Skin epidermis (tissue), 12 donors: ENCODE data around the gene MLLT10.
"Not testable (repeated sequence)": the region's sequence is repeated elsewhere in the genome, so short reads cannot be mapped to it uniquely, and the experiment has no call there.

Experiments
- H3K27ac ChIP-seq, 21 experiments: fragments of 200-600 bp; sonication (generic) in 11 of 21; one replicate each; pipeline ENCODE4 v1.5.0; 2020; ENCODE audit warnings: mild to moderate bottlenecking in 3 of 21, inconsistent platforms in 2 of 21, moderate library complexity in 2 of 21
- H3K4me3 ChIP-seq, 7 experiments: fragments of 200-600 bp; sonication (generic) in 2 of 7; one replicate each; pipeline ENCODE4 v1.5.0; 2020; ENCODE audit warnings: inconsistent platforms in 2 of 7, mild to moderate bottlenecking in 2 of 7, moderate library complexity in 1 of 7

MLLT10 gene

DNA sequence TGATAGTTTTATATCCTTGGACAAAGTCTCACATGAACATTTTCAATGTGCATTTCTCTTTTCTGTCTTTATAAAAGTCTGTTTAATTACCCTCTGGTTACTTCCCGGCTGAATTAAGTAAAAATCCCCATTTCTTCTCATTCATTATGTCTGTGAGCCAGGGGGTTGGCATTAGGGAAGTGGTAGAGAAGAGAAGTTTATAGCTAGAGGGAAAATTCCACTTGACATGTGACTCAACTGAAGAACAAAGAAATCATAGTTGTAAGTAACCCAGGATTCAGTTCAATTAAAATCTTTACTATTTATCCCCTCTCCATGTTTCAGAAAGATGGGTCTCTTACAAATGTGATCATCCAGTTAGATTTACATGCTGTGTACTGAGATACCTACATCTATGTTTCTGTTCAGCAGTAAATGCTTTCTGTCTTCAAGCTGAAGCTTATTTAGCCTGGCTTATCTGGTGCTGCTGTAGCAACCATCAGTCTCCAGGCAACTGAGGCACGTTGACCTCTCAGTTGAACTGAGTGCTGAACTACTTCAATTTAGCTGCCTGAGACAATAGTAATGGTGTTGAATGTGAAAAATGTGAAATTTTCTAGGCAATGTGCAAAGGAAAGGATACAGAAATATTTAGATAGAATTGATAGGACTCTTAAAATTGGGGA lies 181.6 kb downstream of the MLLT10 start:
- H3K4me3 ChIP-seq = no peak overlapping the region
- no peak overlapping the region for H3K27ac ChIP-seq

DNA sequence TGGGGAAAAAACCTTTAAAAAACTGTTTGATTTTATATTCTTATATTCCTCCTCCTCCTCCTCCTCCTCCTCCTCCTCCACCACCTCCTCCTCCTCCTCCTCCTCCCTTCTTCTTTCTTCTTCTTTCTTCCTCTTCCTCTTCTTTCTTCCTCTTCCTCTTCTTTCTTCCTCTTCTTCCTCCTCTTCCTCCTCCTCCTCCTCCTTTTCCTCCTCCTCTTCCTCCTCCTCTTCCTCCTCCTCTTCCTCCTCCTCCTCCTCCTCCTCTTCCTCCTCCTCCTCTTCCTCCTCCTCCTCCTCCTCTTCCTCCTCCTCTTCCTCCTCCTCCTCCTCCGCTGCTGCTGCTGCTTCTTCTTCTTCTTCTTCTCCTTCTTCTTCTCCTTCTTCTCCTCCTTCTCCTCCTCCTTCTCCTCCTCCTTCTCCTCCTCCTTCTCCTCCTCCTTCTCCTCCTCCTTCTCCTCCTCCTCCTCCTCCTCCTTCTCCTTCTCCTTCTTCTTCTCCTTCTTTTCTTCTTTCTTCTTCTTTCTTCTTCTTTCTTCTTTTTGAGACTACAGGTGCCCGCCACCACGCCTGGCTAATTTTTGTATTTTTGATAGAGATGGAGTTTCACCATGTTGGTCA lies 183.5 kb downstream of the MLLT10 start:
- H3K4me3 ChIP-seq, H3K27ac ChIP-seq: not testable (repeated sequence)

DNA sequence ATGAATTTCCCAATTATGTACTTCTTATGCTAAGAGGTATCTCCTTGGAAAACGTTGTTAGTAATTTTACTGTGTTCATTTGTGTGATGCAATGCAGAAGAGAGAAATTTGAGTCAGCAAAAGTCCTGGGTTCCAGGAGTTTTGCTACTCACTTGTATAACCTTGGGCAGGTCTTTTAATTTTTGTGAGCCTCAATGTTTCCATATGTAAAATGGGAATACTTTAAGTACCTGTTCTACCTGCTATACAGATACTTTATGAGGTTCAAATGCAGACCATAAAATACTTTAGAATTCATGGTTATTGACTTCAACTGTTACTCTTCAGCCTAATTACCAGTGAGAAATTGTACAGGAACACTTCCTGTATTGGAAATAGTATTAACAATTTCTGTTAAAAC lies 185.5 kb downstream of the MLLT10 start:
- Histone ChIP-seq H3K4me3 (no peak overlapping the region), H3K27ac (no peak overlapping the region)

DNA sequence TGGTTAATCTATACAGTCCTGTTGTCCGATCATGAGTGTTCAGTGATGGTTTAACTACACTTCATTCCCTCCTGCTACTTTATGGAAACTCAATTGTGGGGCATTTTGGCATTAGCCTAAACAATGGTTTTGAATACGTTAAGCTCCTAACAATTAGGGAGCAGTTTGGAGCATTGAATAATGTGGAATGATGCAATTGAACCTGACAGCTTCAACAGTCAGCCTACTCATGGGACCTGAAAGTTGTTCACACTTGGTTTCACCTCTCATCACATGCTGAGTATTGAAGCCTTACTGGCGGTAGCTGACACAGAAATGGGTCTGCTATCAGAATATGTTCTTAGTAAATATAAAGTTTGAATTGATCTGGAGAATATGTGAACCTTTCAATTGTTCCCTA lies 186.1 kb downstream of the MLLT10 start:
- Histone ChIP-seq H3K4me3 (no peak overlapping the region), H3K27ac (no peak overlapping the region)

DNA sequence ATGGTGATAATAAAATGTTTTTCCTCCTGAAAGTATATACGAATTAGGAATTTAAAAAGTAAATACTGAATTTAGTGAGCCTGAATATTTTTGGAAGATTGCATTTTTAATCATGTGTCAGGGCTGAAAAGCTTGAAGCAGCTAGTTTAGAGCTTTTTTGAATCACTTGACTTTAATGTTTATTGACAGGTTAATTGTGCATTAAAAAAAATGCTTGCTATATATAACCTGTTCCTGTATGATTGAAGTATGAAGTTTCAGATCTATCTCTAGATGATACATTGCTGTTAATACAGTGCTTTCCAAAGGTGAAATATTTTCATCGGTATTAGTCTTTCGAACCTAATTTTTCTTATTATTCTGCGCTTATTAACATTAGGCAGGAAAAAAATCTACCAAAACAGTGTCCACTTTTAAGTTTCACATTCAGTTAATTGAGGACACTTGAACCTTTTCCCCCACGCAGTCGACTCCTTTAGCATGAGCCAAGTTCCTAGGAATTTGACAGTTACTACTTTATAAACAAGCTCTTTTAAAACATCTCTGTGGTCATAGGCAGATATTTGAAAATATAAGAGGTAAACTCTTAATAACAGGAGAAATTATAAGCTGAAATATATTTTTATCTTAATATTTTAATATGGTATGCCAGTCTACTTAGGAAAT lies 187.1 kb downstream of the MLLT10 start:
- Histone ChIP-seq H3K4me3 (no peak overlapping the region), H3K27ac (no peak overlapping the region)

DNA sequence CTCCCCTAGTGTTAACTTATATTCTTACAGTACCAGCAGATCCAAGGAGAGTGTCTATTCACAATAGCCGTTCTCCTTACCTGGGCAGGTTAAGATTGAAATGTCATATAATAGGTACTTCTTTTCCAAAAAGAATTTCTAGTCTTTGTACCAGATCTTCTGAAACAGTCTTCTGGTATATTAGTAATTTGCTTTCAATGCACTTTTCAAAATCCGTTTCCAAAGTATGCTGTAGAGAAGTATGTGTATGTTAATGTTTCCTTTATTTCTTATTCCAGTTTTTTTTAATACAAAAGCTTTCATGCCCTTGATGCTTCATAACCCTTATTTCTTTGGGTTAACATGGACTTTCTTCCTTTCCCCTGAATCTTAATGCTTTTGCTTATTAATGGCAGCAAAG lies 188.2 kb downstream of the MLLT10 start:
- Histone ChIP-seq H3K4me3 (no peak overlapping the region), H3K27ac (no peak overlapping the region)

DNA sequence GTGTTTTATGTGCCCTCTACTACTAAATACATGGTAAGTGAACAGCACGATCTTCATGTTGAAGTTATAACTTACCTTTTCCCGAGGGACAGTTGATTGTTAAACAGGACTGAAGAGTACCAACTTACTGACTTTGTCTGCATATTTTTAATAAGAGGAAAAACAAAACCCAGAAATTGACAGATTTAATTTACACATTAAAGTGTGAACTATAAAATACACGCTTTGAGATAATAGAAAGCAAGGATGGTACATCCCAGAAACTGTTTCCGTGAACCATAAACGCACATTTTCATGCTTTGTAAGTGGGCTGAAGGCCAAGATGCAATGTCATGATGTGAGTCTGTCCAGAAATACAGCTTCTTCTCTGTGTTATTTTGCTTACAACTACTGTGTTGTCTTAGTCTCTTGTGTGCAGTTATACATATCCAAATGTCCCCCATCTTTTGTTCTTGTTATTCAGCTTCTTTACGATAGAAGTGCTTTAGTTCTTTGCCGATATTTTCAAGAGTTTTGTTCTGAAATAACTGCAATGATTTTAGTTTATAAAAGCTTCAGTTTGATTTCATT lies 190.1 kb downstream of the MLLT10 start:
- Histone ChIP-seq H3K4me3 (no peak overlapping the region), H3K27ac (no peak overlapping the region)

DNA sequence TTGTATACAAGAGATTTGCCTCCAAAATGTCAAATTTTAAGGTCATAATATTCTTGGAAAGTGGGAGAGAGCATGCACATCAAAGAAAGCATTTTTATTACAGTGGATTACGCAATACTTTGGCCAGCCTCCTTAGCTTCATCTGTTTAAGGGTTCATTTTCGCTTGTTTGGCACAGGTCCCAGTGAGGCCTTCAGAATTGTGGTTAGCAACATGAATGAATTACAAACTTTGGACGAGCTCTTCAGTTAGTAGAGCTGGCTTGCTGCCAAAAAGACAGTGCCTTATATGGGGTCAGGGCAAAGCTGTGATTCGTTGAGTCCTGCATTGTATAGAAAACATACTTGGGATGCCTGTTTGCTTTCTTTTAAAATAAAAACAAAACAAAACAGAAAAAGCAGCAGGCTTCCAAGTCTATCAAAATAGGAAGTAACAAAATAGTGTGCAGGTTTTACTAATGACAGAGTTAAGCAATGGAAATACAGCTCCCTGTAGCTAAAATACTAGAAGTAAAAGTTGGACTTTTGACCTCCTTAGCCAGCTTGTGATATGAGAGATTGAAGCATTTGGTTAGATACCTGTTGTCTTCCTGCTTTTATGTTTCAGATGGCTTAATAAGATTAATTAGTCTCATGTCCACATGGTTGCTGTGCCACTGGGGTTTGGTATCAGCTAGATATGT lies 190.8 kb downstream of the MLLT10 start:
- Histone ChIP-seq H3K4me3 (no peak overlapping the region), H3K27ac (no peak overlapping the region)

DNA sequence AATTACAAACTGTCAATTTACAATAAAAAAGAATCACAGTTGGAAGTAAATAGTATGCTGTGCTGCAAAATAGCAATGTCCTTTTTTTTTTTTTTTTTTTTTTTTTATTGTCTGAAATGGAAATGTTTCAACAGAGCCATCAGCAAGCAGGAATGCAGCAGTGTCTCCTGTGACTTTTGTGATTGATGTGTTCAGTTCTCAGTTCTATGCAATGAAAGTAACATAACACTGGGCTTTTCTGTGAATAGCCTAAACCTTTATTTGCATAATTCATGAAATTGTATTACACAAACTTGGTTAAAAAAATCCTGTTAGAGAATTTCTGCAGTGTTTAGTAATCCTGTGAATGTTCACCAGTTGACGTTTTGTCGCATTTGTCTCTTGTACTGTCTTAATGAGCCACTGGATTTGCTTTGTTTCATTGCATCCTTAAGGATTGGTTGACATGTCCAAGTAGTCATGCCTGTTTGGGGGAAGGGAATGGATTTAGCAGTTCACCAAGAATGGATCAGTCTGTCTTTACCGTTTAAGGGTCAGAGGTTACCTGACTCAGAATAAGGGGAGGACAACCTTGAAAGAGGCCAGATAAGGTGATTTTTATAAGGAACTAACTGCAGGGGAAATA lies 192.7 kb downstream of the MLLT10 start:
- Histone ChIP-seq H3K27ac (no peak overlapping the region), H3K4me3 (no peak overlapping the region)

DNA sequence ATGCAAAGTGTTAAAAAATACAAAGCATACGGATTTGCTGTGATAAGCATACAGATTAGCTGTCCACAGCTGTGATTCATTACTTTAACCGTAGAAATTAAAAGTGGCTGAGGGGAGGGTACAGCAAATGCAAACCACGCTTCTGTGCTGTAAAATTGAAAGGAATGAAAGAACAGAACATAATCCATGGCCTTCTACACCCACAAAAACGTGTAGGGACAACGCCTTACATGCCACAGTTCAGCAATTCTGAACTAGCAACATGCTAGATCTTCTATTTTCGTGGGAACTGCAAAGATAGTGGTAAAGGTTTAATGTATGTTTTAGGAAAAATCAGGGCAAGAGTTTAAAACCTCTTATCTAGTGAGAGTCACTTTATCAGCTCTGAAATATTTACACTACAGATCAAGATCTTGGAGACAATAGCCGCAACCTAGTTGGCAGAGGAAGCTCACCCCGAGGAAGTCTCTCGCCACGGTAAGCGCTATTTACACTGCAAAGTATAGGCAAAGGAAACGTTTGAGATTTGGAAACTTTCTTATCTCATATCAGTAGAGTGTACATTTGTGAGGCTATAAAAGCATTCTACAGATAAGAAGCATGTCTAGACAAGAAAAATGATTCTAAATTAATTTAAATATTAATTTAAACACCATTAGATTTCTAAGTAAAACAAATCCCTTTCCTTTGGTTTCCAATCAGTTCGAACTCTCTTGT lies 193.6 kb downstream of the MLLT10 start:
- H3K27ac ChIP-seq = no peak overlapping the region
- no peak overlapping the region for H3K4me3 ChIP-seq

DNA sequence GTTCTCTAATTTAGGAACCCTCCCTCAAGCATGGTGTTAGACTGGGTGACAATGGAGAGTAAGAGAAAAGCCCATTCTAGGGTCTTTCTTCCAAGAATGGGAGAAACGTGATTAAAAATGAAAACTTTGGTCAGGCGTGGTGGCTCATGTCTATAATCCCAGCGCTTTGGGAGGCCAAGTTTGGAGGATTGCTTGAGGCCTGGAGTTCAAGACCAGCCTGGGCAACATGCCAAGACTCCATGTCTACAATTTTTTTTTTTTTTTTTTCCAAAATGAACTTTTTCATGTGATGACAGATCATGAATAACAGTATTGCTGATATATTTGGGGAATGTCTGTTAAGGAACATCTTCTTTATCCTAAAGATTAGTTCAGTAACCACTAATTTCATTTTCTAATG lies 194.6 kb downstream of the MLLT10 start:
- Histone ChIP-seq H3K27ac (no peak overlapping the region), H3K4me3 (no peak overlapping the region)

DNA sequence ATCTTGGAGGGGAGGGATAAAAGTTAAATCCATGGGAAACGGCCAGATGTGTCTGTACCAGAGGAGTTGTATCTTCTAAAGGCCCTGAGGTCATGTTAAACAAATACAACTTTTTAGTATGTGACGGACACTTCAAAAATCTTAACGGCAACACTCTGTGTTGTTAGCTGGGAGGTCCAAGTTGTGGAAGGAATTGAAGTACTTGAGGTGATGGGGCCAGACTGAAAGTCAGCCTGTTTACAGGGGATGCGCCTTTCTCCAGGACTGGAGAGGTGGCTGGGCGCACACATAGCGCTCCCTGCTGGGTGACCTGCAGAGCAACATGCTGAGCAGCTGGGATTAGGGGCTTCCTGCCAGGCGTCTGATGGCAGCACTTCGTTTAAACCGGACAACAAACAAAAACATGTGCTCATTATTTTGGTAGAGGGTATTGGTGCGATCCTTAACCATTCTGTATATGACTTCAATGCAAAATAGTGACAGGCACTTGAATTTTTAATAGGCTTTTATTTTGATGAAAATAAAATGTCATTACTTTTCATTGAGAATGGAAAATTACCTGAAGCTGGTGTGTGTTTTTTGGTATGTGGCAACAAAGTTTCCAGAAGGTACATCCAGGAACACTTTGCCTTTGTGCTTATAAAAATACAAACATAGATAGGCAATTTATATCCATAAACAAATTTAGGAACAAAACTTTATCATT lies 198.2 kb downstream of the MLLT10 start:
- Histone ChIP-seq H3K4me3 (no peak overlapping the region), H3K27ac (no peak overlapping the region)

DNA sequence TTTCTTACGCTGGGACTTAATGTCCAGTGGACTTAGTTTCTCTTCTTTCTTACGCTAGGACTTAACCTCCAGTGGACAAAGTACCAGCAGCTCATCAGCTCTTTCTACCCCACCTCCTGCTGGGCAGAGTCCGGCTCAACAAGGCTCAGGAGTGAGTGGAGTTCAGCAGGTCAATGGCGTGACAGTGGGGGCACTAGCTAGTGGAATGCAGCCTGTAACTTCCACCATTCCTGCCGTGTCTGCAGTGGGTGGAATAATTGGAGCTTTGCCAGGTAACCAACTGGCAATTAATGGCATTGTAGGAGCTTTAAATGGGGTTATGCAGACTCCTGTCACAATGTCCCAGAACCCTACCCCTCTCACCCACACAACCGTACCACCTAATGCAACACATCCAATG lies 199.7 kb downstream of the MLLT10 start:
- Histone ChIP-seq H3K27ac (no peak overlapping the region), H3K4me3 (no peak overlapping the region)

DNA sequence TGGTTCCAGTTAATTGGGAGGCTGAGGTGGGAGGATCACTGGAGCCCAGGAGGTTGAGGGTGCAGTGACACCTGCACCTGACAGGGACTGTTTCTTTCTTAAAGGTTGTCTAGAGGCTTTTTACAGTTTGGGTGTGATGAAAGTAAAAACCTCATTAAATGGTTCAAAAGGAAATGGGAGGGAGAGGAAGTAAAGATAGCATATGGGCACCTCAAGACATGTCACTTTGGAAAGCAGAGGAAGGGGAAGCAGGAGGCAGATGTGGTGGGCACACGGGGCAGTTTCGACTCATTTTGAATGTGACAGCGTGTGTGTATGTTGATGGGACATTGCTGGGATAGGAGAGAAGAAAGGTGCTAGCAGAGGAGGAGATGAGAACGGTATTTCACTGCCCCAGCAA lies 203.1 kb downstream of the MLLT10 start:
- Histone ChIP-seq H3K27ac (peak overlapping the region in 1 of 21 experiments; percentile 16), H3K4me3 (no peak overlapping the region)

DNA sequence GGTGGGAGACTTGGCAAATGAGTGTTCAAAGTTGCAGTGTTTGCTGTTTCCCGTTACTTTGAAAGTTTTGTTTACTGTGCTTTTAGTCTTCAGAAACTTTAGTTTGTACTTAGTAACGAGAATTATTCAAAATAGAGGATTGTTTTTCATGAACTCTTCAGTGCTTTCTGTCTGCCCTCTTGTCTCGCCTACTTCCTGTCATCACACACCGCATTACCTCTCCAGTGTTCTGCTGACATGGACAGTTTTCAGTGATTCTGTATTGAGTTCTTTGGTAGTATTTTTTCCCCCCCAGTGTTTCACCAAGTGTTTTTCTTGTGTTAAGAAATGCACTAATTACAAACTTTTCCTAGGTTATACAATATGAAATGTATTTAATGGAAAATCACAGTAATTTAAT lies 207.0 kb downstream of the MLLT10 start:
- H3K4me3 ChIP-seq = no peak overlapping the region

DNA sequence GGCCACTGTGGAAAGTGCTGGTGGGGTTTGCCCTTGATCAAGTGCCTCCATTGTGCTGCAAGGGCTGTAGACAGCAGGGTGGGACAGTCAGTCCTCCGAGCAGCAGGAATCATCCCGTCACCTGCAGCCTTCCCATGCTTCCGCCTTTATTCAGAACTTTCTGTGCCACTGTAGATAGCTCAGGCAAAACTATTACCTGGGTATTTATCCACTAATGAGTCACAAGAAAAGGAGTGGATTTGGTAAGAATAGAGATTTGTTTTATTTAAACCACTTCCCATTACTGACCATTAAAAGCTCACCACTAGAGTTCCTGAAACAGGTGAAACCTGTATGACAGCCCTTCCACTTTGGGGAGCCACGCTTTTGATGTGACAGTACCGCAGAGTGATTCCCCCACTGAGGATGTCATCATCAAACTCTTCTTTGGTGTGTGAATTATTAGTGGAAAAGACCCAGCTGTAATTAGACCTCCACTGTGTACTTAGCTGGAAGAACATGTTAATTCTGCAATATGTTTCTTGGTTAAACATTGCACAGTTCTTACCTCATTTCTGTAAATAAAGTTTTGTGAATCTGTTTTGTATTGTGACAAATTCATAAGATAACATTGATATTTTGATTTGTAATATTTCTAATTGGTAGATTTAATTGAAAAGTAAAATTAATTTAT lies 208.8 kb downstream of the MLLT10 start:
- no peak overlapping the region for H3K4me3 ChIP-seq
- peak overlapping the region in 1 of 21 experiments; percentile 7 for H3K27ac ChIP-seq

More for the DNA sequence above, 207.0 kb downstream of the MLLT10 start:
- H3K27ac ChIP-seq = peak overlapping the region in 5 of 21 experiments; percentile 31 to 84 (median 63)

DNA sequence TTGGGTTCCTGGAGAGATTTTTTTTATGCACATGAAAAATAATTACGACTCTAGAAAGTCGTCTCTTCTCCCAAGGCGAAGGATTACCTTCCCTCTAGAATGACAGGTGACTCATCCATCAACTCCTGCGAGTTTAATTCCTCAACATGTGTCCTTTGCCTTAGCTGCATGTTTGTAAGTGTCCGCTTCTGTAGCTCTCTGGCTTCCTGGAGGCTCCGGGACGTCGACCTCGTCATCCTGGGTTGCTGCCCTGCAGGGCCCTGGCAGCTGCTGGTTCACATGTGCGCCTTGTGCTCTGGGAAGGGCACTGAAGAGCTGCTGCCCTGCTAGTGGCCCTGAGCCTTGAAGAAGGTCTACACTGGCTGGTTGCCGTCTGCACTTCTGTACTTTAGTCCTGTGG lies 210.2 kb downstream of the MLLT10 start:
- Histone ChIP-seq H3K4me3 (no peak overlapping the region), H3K27ac (no peak overlapping the region)

DNA sequence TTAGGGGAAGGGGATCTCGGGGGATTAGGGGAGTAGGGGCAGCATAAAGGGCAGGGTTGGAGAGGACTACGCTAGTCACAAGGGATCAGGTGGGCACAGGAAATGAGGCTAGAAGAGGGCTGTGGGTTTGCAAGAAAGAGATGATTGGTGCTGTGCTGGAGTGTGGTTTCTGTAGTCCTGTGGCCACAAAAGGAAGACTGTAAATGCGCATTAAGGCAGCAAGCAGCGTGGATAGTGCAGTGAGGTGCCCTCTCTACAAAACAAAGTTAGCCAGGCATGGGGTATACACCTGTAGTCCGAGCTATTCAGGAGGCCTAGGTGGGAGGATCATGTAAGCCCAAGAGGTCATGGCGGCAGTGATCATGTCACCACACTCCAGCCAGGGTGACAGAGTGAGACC lies 212.1 kb downstream of the MLLT10 start:
- Histone ChIP-seq H3K27ac (no peak overlapping the region), H3K4me3 (no peak overlapping the region)
